Effector memory CD4-positive, alpha-beta T cell (primary cell): Measurements from ENCODE around the gene ZC3H4.

ENCODE experiments used
- DNase-seq, 3 donors: peaks; one replicate each; pipeline ENCODE4 v3.0.0-alpha.2; 2020
- H3K27ac ChIP-seq: 2 replicates; pipeline ENCODE4 v1.7.0; 2013; ENCODE audit warnings: mild to moderate bottlenecking, low read length, moderate library complexity; ENCODE audit not compliant: insufficient read depth, poor library complexity, severe bottlenecking
- H3K27me3 ChIP-seq: replicated peaks from 2 replicates; pipeline ENCODE4 v1.7.0; 2013; ENCODE audit warnings: mild to moderate bottlenecking, low read length; ENCODE audit not compliant: insufficient read depth, control insufficient read depth, poor library complexity, severe bottlenecking
- H3K36me3 ChIP-seq: 2 replicates; pipeline ENCODE4 v1.7.0; 2013; ENCODE audit warnings: mild to moderate bottlenecking, low read length, moderate library complexity; ENCODE audit not compliant: control insufficient read depth, insufficient read depth
- H3K4me1 ChIP-seq: 2 replicates; pipeline ENCODE4 v1.7.0; 2013; ENCODE audit warnings: low read length, mild to moderate bottlenecking; ENCODE audit not compliant: control insufficient read depth, insufficient read depth, poor library complexity, severe bottlenecking
- H3K4me3 ChIP-seq: 2 replicates; pipeline ENCODE4 v1.7.0; 2013; ENCODE audit warnings: low read length, low read depth, mild to moderate bottlenecking; ENCODE audit not compliant: insufficient read depth, poor library complexity, severe bottlenecking
- H3K9me3 ChIP-seq: 2 replicates; pipeline ENCODE4 v1.7.0; 2013; ENCODE audit warnings: mild to moderate bottlenecking, low read length, moderate library complexity; ENCODE audit not compliant: control insufficient read depth
- total RNA-seq, 3 donors: gene quantifications; one replicate each; lab custom pipeline; 2026; lab: John Stamatoyannopoulos, UW

Gene ZC3H4
- total RNA-seq = 80.9 to 124 (median 82.9) reads per million in 3 donors

GRCh38 chr19:47112997-47113849 is at the start of gene ZC3H4:
TSS of gene ZC3H4 (minus strand) at chr19:47113776. CDS start at chr19:47112584, 1,192 bp downstream.
- Histone ChIP-seq H3K4me1 (peaks cover 17% of the 10 kb centered on the region), H3K27ac (peak within 1 kb of the TSS; percentile 99), H3K4me3 (peak within 1 kb of the TSS; percentile 90), H3K36me3 (no peaks in the 10 kb centered on the region), H3K27me3 (no peaks in the 10 kb centered on the region), H3K9me3 (no peaks in the 10 kb centered on the region)
- peak; percentile 97 to 100 (median 99) for DNase-seq

GRCh38 chr19:47161876-47162489 is 48.4 kb upstream of the ZC3H4 start:
- no peak overlapping the region for H3K27ac ChIP-seq
- H3K9me3 ChIP-seq = no peaks in the 10 kb centered on the region
- H3K27me3 ChIP-seq = no peaks in the 10 kb centered on the region
- H3K36me3 ChIP-seq = no peaks in the 10 kb centered on the region
- H3K4me1 ChIP-seq = peaks cover 40% of the 10 kb centered on the region
- H3K4me3 ChIP-seq = no peak overlapping the region
- DNase-seq = no peak

- Histone ChIP-seq H3K36me3 (peaks cover 4% of the 10 kb centered on the region), H3K4me1 (peaks cover 52% of the 10 kb centered on the region), H3K4me3 (no peak overlapping the region), H3K9me3 (no peaks in the 10 kb centered on the region), H3K27me3 (no peaks in the 10 kb centered on the region), H3K27ac (peak overlapping the region; percentile 69)
- peak; percentile 15 to 36 (median 19) for DNase-seq
Observed at GRCh38 chr19:47158879-47159503, 45.4 kb upstream of the ZC3H4 start.

- Histone ChIP-seq H3K4me1 (peaks cover 52% of the 10 kb centered on the region), H3K36me3 (peaks cover 4% of the 10 kb centered on the region), H3K4me3 (peak overlapping the region; percentile 43), H3K27me3 (no peaks in the 10 kb centered on the region), H3K9me3 (no peaks in the 10 kb centered on the region), H3K27ac (peak overlapping the region; percentile 69)
- DNase-seq = no peak
Observed at GRCh38 chr19:47158367-47158791, 44.8 kb upstream of the ZC3H4 start.

GRCh38 chr19:47157431-47158321 is 44.1 kb upstream of the ZC3H4 start:
- H3K4me1 ChIP-seq = peaks cover 52% of the 10 kb centered on the region
- H3K4me3 ChIP-seq = peak overlapping the region; percentile 43
- H3K27ac ChIP-seq = peak overlapping the region; percentile 69
- peaks cover 10% of the 10 kb centered on the region for H3K36me3 ChIP-seq
- peak in 2 of 3 donors; percentile 15 to 23 for DNase-seq
- no peaks in the 10 kb centered on the region for H3K9me3 ChIP-seq
- no peaks in the 10 kb centered on the region for H3K27me3 ChIP-seq

- H3K27ac ChIP-seq = peak overlapping the region; percentile 69
- H3K4me3 ChIP-seq = peak overlapping the region; percentile 43
- peaks cover 51% of the 10 kb centered on the region for H3K4me1 ChIP-seq
- peaks cover 13% of the 10 kb centered on the region for H3K36me3 ChIP-seq
- no peaks in the 10 kb centered on the region for H3K9me3 ChIP-seq
- DNase-seq = no peak
- no peaks in the 10 kb centered on the region for H3K27me3 ChIP-seq
Observed at GRCh38 chr19:47156861-47157430, 43.4 kb upstream of the ZC3H4 start.

- peaks cover 28% of the 10 kb centered on the region for H3K36me3 ChIP-seq
- H3K4me3 ChIP-seq = no peak overlapping the region
- H3K9me3 ChIP-seq = no peaks in the 10 kb centered on the region
- no peak for DNase-seq
- peaks cover 41% of the 10 kb centered on the region for H3K4me1 ChIP-seq
- H3K27me3 ChIP-seq = no peaks in the 10 kb centered on the region
- H3K27ac ChIP-seq = no peak overlapping the region
Observed at GRCh38 chr19:47155148-47155547, 41.6 kb upstream of the ZC3H4 start.

GRCh38 chr19:47153266-47153665 is 39.7 kb upstream of the ZC3H4 start:
- Histone ChIP-seq H3K27ac (no peak overlapping the region), H3K9me3 (no peaks in the 10 kb centered on the region), H3K36me3 (peaks cover 30% of the 10 kb centered on the region), H3K4me1 (peaks cover 33% of the 10 kb centered on the region), H3K27me3 (no peaks in the 10 kb centered on the region), H3K4me3 (no peak overlapping the region)
- DNase-seq = no peak

GRCh38 chr19:47152632-47153031 is 39.1 kb upstream of the ZC3H4 start:
- Histone ChIP-seq H3K27ac (no peak overlapping the region), H3K27me3 (no peaks in the 10 kb centered on the region), H3K9me3 (no peaks in the 10 kb centered on the region), H3K4me1 (peaks cover 27% of the 10 kb centered on the region), H3K4me3 (no peak overlapping the region), H3K36me3 (peaks cover 30% of the 10 kb centered on the region)
- DNase-seq = no peak
